Stomach (tissue), 9 donors: ENCODE results near the gene PACS2. TPM values are rescaled to one million over a fixed set of nuclear protein-coding genes. Genes with fewer than 3 reads are reported as not detected.

Experiments used
- DNase-seq, 2 donors: peaks; one replicate each; pipeline versions ENCODE4 v3.0.0 to v3.0.0-alpha.2; 2013 to 2019
- H3K27ac ChIP-seq, 5 donors: fragments of 200-600 bp in 4 of 5; sonication (generic) in 4 of 5; one replicate each; pipeline ENCODE4 v1.5.1; 2013 to 2019; ENCODE audit warnings: mild to moderate bottlenecking in 1 of 5, moderate library complexity in 1 of 5
- H3K27me3 ChIP-seq, 3 donors: fragments of 200-600 bp; sonication (generic); one replicate each; pipeline ENCODE4 v1.5.1; 2017 to 2019; ENCODE audit warnings: mixed run types in 1 of 3
- H3K36me3 ChIP-seq, 4 donors: fragments of 200-600 bp; sonication (generic); 1 replicate in 3 of 4; 2 replicates in 1 of 4; pipeline ENCODE4 v1.5.1; 2016 to 2019
- H3K4me1 ChIP-seq, 4 donors: fragments of 200-600 bp; sonication (generic); one replicate each; pipeline ENCODE4 v1.5.1; 2016 to 2019
- H3K4me3 ChIP-seq, 4 donors: fragments of 200-600 bp; sonication (generic) in 3 of 4; one replicate each; pipeline ENCODE4 v1.5.1; 2016 to 2019; ENCODE audit warnings: mild to moderate bottlenecking in 1 of 4
- H3K9me3 ChIP-seq, 4 donors: fragments of 200-600 bp; sonication (generic); one replicate each; pipeline ENCODE4 v1.5.1; 2016 to 2019
- CTCF ChIP-seq, 7 experiments: fragments of 450-650 bp in 4 of 7; fragments of 200-600 bp in 3 of 7; sonication (generic) in 3 of 7; IDR thresholded peaks; one replicate each; pipeline ENCODE4 v1.5.1; 2016 to 2019; ENCODE audit warnings: antibody characterized with exemption in 7 of 7, control low read depth in 2 of 7, mild to moderate bottlenecking in 1 of 7
- EP300 ChIP-seq: sonication (generic); formaldehyde crosslinking; IDR thresholded peaks from one replicate; pipeline ENCODE4 v1.6.1; 2017; ENCODE audit warnings: antibody characterized with exemption
- POLR2A ChIP-seq, 4 donors: fragments of 450-650 bp; IDR thresholded peaks; one replicate each; pipeline ENCODE4 v1.6.1; 2016; ENCODE audit warnings: antibody characterized with exemption in 4 of 4, control low read depth in 2 of 4, mild to moderate bottlenecking in 1 of 4, moderate library complexity in 1 of 4
- POLR2AphosphoS5 ChIP-seq, 3 donors: sonication (generic); formaldehyde crosslinking; IDR thresholded peaks; one replicate each; pipeline ENCODE4 v1.6.1; 2016; ENCODE audit warnings: antibody characterized with exemption in 3 of 3
- WGBS, 5 donors: extraction: QIAGEN DNeasy Blood & Tissue Kit in 3 of 5; methylation state at CpG; one replicate each; pipeline versions ENCODE4 v1.1.5 to v1.1.7; 2013 to 2018; 5-methylcytosine and 5-hydroxymethylcytosine counted together
- intact Hi-C: fragments of 100-400 bp; cut with DNase I; formaldehyde crosslinking; loops from one replicate; pipeline ENCODE4 v1.15.1; 2023; ENCODE audit warnings: low total_unique reads
- polyA plus RNA-seq, 3 donors: library from polyadenylated mRNA; stranded (reverse); fragments of 200-250 nt; gene quantifications; one replicate each; pipeline ENCODE4 v1.2.3, GENCODE V29; 2013
- total RNA-seq, 5 donors: library from RNA; depleted of rRNA; stranded (reverse); fragments of >200 nt; gene quantifications; one replicate each; pipeline versions ENCODE4 v1.1.0 to v1.2.3, GENCODE V29; 2014 to 2016
- donor health status: healthy with polysubstance abuse.
- donor health status: Bipolar disorder and iron deficiency.
- donor health status: healthy.

PACS2 gene
- total and polyA plus RNA-seq, 8 donors, result 23.4 to 209 (median 48.8) TPM

- no peak overlapping the region for H3K27ac ChIP-seq
- no peak for DNase-seq
- intact Hi-C loops, result loop anchor here (10.0 kb wide), 1 partner anchor 122 kb away; no protein-coding TSS in a partner anchor
- H3K4me3 ChIP-seq, result no peak overlapping the region
- H3K9me3 ChIP-seq, result no peaks in the 10 kb centered on the region
- H3K27me3 ChIP-seq, result no peaks in the 10 kb centered on the region
- TF ChIP-seq CTCF (IDR thresholded peaks at IDR 0.05), result no peak
- TF ChIP-seq POLR2A (IDR thresholded peaks at IDR 0.05), result no peak
- WGBS, 5 donors, result 96 to 97% (median 97%) methylated on average over 29 to 32 of the region's 32 CpGs
- H3K4me1 ChIP-seq, result peaks cover 0 to 2% (median 0%) of the 10 kb centered on the region in 4 donors
- H3K36me3 ChIP-seq, result peaks cover 30 to 92% (median 89%) of the 10 kb centered on the region in 4 donors
Observed at GRCh38 chr14:105383083-105383730, 68.7 kb downstream of the PACS2 start.

GRCh38 chr14:105384041-105384557, 69.6 kb downstream of the PACS2 start:
- intact Hi-C loops, result loop anchor here (10.0 kb wide), 1 partner anchor 121 kb away; no protein-coding TSS in a partner anchor
- Histone ChIP-seq H3K27ac (no peak overlapping the region), H3K36me3 (peaks cover 30 to 95% (median 91%) of the 10 kb centered on the region in 4 donors), H3K9me3 (no peaks in the 10 kb centered on the region), H3K4me3 (no peak overlapping the region), H3K4me1 (peaks cover 0 to 1% (median 0%) of the 10 kb centered on the region in 4 donors), H3K27me3 (no peaks in the 10 kb centered on the region)
- 86 to 91% (median 89%) methylated on average over 9 to 23 of the region's 23 CpGs for WGBS, 5 donors
- no peak for TF ChIP-seq CTCF (IDR thresholded peaks at IDR 0.05)
- no peak for DNase-seq

GRCh38 chr14:105384605-105385321, 70.2 kb downstream of the PACS2 start:
- DNase-seq, result no peak

GRCh38 chr14:105385322-105385637, 70.7 kb downstream of the PACS2 start:
- Histone ChIP-seq H3K4me1 (peaks cover 0 to 13% (median 9%) of the 10 kb centered on the region in 4 donors), H3K27me3 (no peaks in the 10 kb centered on the region), H3K36me3 (peaks cover 27 to 83% (median 81%) of the 10 kb centered on the region in 4 donors), H3K27ac (no peak overlapping the region), H3K9me3 (no peaks in the 10 kb centered on the region), H3K4me3 (no peak overlapping the region)
- no peak for TF ChIP-seq EP300
- no peak for TF ChIP-seq CTCF (IDR thresholded peaks at IDR 0.05)
- TF ChIP-seq POLR2A (IDR thresholded peaks at IDR 0.05), result no peak
- TF ChIP-seq POLR2AphosphoS5 (IDR thresholded peaks at IDR 0.05), result no peak
- intact Hi-C loops, result loop anchor here (10.0 kb wide), 1 partner anchor 120 kb away; no protein-coding TSS in a partner anchor
- WGBS, 5 donors, result 89 to 96% (median 95%) methylated on average over 15 to 19 of the region's 19 CpGs
- no peak for DNase-seq

More at GRCh38 chr14:105384605-105385321, 70.2 kb downstream of the PACS2 start:
- Histone ChIP-seq H3K4me1 (peaks cover 0 to 8% (median 5%) of the 10 kb centered on the region in 4 donors), H3K9me3 (no peaks in the 10 kb centered on the region), H3K36me3 (peaks cover 28 to 88% (median 86%) of the 10 kb centered on the region in 4 donors), H3K4me3 (no peak overlapping the region), H3K27ac (no peak overlapping the region), H3K27me3 (no peaks in the 10 kb centered on the region)
- intact Hi-C loops, result loop anchor here (10.0 kb wide), 1 partner anchor 120 kb away; no protein-coding TSS in a partner anchor
- TF ChIP-seq CTCF (IDR thresholded peaks at IDR 0.05) (no peak), POLR2AphosphoS5 (IDR thresholded peaks at IDR 0.05) (no peak), EP300 (no peak), POLR2A (IDR thresholded peaks at IDR 0.05) (no peak)
- WGBS, 5 donors, result 90 to 99% (median 94%) methylated on average over 7 to 29 of the region's 29 CpGs
